HEK293 (cell line): ENCODE measurements around the gene AIFM3.

ENCODE experiments used
- YY1 ChIP-seq: fragments of 450-650 bp; formaldehyde crosslinking; IDR thresholded peaks from 2 replicates; pipeline ENCODE4 v1.5.1; 2018; ENCODE audit warnings: missing biosample characterization, missing genetic modification characterization
- ZNF274 ChIP-seq, 2 experiments: fragments of 200-500 bp in 1 of 2; fragments of 450-650 bp in 1 of 2; sonication (Bioruptor generic) in 1 of 2; formaldehyde crosslinking in 1 of 2; IDR thresholded peaks; 2 replicates each; pipeline versions ENCODE4 v1.5.1 to v1.6.1; 2014 to 2016; ENCODE audit warnings: borderline replicate concordance in 1 of 2, inconsistent platforms in 1 of 2, low read length in 1 of 2, missing biosample characterization in 1 of 2, missing genetic modification characterization in 1 of 2
- ZNF37A ChIP-seq: fragments of 450-650 bp; IDR thresholded peaks from 2 replicates; pipeline ENCODE4 v1.5.1; 2018; ENCODE audit warnings: missing biosample characterization, missing genetic modification characterization
- ZNF561 ChIP-seq: fragments of 450-650 bp; IDR thresholded peaks from 2 replicates; pipeline ENCODE4 v1.5.1; 2018; ENCODE audit warnings: missing biosample characterization, missing genetic modification characterization, borderline replicate concordance
- TF ChIP-seq, protein P1 (sequence below): fragments of 450-650 bp; formaldehyde crosslinking; IDR thresholded peaks from 2 replicates; pipeline ENCODE4 v1.5.1; 2016; ENCODE audit warnings: missing biosample characterization, missing genetic modification characterization
- TF ChIP-seq, protein P2 (sequence below): fragments of 450-650 bp; formaldehyde crosslinking; conservative IDR thresholded peaks from 2 replicates; pipeline ENCODE4 v1.5.1; 2016; ENCODE audit warnings: low read depth, missing biosample characterization, missing genetic modification characterization
- TF ChIP-seq, protein P3 (sequence below): fragments of 450-650 bp; formaldehyde crosslinking; IDR thresholded peaks from 2 replicates; pipeline ENCODE4 v1.5.1; 2016; ENCODE audit warnings: missing biosample characterization, missing genetic modification characterization
- TF ChIP-seq, protein P4 (sequence below): fragments of 450-650 bp; formaldehyde crosslinking; IDR thresholded peaks from 2 replicates; pipeline ENCODE4 v1.5.1; 2016; ENCODE audit warnings: missing biosample characterization, missing genetic modification characterization
- TF ChIP-seq, protein P5 (sequence below): fragments of 450-650 bp; formaldehyde crosslinking; IDR thresholded peaks from 2 replicates; pipeline ENCODE4 v1.5.1; 2016; ENCODE audit warnings: missing biosample characterization, missing genetic modification characterization, borderline replicate concordance
- TF ChIP-seq, protein P6 (sequence below): fragments of 450-650 bp; formaldehyde crosslinking; IDR thresholded peaks from 2 replicates; pipeline ENCODE4 v1.5.1; 2016; ENCODE audit warnings: missing biosample characterization, missing genetic modification characterization
- TF ChIP-seq, protein P7 (sequence below): fragments of 450-650 bp; formaldehyde crosslinking; IDR thresholded peaks from 2 replicates; pipeline ENCODE4 v1.5.1; 2016; ENCODE audit warnings: missing biosample characterization, missing genetic modification characterization
- TF ChIP-seq, protein P8 (sequence below): fragments of 450-650 bp; formaldehyde crosslinking; IDR thresholded peaks from 2 replicates; pipeline ENCODE4 v1.5.1; 2017; ENCODE audit warnings: missing biosample characterization, missing genetic modification characterization

DNA sequence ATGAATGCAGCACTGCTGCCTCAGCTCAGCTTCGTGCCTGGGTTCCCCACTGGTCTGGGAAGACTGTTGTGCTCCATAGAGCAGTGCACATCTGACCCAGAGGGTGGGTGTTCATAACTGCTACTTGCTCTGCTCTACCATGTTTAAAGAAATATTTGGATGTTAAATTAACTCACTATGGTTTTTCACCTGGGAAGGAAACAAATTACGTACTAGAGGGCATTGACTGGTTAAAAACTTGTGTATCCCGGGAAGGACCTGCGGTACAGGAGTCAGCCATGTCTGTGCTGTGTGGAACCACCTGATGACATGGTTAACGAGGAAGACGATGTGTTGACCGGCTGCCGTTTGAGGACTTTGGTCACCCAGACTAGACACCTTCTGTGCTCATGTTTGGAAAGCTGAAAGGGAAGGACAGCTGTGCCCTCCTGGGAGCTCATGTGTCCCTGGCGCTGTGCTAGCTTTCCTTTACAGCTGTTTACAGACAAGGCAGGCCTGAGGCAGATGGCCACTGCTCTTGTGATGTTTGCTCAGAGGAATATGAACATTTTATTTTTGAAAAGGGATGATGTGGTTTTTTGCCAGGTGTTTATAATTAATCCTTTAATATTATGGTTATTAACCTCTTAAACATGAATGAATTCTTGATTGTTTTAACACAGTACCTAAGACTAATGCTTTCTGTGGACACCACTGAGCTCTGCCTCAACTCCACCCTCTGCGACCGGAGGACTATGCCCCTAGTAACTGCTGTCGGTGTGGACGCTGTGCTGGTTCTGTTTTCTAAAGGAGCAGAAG is 14.3 kb upstream of the AIFM3 start:
- TF ChIP-seq, protein P1, sequence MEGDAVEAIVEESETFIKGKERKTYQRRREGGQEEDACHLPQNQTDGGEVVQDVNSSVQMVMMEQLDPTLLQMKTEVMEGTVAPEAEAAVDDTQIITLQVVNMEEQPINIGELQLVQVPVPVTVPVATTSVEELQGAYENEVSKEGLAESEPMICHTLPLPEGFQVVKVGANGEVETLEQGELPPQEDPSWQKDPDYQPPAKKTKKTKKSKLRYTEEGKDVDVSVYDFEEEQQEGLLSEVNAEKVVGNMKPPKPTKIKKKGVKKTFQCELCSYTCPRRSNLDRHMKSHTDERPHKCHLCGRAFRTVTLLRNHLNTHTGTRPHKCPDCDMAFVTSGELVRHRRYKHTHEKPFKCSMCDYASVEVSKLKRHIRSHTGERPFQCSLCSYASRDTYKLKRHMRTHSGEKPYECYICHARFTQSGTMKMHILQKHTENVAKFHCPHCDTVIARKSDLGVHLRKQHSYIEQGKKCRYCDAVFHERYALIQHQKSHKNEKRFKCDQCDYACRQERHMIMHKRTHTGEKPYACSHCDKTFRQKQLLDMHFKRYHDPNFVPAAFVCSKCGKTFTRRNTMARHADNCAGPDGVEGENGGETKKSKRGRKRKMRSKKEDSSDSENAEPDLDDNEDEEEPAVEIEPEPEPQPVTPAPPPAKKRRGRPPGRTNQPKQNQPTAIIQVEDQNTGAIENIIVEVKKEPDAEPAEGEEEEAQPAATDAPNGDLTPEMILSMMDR (tag by site-specific recombination), result no peak
- TF ChIP-seq YY1, result no peak
- TF ChIP-seq, protein P2, sequence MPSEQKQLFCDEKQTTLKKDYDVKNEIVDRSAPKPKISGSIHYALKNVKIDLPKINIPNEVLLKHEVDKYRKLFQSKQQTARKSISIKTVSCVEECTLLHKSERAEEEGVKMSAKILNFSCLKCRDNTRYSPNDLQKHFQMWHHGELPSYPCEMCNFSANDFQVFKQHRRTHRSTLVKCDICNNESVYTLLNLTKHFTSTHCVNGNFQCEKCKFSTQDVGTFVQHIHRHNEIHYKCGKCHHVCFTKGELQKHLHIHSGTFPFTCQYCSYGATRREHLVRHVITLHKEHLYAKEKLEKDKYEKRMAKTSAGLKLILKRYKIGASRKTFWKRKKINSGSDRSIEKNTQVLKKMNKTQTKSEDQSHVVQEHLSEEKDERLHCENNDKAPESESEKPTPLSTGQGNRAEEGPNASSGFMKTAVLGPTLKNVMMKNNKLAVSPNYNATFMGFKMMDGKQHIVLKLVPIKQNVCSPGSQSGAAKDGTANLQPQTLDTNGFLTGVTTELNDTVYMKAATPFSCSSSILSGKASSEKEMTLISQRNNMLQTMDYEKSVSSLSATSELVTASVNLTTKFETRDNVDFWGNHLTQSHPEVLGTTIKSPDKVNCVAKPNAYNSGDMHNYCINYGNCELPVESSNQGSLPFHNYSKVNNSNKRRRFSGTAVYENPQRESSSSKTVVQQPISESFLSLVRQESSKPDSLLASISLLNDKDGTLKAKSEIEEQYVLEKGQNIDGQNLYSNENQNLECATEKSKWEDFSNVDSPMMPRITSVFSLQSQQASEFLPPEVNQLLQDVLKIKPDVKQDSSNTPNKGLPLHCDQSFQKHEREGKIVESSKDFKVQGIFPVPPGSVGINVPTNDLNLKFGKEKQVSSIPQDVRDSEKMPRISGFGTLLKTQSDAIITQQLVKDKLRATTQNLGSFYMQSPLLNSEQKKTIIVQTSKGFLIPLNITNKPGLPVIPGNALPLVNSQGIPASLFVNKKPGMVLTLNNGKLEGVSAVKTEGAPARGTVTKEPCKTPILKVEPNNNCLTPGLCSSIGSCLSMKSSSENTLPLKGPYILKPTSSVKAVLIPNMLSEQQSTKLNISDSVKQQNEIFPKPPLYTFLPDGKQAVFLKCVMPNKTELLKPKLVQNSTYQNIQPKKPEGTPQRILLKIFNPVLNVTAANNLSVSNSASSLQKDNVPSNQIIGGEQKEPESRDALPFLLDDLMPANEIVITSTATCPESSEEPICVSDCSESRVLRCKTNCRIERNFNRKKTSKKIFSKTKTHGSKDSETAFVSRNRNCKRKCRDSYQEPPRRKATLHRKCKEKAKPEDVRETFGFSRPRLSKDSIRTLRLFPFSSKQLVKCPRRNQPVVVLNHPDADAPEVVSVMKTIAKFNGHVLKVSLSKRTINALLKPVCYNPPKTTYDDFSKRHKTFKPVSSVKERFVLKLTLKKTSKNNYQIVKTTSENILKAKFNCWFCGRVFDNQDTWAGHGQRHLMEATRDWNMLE, result no peak
- TF ChIP-seq, protein P3, sequence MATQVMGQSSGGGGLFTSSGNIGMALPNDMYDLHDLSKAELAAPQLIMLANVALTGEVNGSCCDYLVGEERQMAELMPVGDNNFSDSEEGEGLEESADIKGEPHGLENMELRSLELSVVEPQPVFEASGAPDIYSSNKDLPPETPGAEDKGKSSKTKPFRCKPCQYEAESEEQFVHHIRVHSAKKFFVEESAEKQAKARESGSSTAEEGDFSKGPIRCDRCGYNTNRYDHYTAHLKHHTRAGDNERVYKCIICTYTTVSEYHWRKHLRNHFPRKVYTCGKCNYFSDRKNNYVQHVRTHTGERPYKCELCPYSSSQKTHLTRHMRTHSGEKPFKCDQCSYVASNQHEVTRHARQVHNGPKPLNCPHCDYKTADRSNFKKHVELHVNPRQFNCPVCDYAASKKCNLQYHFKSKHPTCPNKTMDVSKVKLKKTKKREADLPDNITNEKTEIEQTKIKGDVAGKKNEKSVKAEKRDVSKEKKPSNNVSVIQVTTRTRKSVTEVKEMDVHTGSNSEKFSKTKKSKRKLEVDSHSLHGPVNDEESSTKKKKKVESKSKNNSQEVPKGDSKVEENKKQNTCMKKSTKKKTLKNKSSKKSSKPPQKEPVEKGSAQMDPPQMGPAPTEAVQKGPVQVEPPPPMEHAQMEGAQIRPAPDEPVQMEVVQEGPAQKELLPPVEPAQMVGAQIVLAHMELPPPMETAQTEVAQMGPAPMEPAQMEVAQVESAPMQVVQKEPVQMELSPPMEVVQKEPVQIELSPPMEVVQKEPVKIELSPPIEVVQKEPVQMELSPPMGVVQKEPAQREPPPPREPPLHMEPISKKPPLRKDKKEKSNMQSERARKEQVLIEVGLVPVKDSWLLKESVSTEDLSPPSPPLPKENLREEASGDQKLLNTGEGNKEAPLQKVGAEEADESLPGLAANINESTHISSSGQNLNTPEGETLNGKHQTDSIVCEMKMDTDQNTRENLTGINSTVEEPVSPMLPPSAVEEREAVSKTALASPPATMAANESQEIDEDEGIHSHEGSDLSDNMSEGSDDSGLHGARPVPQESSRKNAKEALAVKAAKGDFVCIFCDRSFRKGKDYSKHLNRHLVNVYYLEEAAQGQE (tag by site-specific recombination), result no peak
- TF ChIP-seq, protein P4, sequence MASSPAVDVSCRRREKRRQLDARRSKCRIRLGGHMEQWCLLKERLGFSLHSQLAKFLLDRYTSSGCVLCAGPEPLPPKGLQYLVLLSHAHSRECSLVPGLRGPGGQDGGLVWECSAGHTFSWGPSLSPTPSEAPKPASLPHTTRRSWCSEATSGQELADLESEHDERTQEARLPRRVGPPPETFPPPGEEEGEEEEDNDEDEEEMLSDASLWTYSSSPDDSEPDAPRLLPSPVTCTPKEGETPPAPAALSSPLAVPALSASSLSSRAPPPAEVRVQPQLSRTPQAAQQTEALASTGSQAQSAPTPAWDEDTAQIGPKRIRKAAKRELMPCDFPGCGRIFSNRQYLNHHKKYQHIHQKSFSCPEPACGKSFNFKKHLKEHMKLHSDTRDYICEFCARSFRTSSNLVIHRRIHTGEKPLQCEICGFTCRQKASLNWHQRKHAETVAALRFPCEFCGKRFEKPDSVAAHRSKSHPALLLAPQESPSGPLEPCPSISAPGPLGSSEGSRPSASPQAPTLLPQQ (tag by site-specific recombination), result no peak
- TF ChIP-seq, protein P5, sequence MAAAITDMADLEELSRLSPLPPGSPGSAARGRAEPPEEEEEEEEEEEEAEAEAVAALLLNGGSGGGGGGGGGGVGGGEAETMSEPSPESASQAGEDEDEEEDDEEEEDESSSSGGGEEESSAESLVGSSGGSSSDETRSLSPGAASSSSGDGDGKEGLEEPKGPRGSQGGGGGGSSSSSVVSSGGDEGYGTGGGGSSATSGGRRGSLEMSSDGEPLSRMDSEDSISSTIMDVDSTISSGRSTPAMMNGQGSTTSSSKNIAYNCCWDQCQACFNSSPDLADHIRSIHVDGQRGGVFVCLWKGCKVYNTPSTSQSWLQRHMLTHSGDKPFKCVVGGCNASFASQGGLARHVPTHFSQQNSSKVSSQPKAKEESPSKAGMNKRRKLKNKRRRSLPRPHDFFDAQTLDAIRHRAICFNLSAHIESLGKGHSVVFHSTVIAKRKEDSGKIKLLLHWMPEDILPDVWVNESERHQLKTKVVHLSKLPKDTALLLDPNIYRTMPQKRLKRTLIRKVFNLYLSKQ (tag by site-specific recombination), result no peak
- TF ChIP-seq, protein P6, sequence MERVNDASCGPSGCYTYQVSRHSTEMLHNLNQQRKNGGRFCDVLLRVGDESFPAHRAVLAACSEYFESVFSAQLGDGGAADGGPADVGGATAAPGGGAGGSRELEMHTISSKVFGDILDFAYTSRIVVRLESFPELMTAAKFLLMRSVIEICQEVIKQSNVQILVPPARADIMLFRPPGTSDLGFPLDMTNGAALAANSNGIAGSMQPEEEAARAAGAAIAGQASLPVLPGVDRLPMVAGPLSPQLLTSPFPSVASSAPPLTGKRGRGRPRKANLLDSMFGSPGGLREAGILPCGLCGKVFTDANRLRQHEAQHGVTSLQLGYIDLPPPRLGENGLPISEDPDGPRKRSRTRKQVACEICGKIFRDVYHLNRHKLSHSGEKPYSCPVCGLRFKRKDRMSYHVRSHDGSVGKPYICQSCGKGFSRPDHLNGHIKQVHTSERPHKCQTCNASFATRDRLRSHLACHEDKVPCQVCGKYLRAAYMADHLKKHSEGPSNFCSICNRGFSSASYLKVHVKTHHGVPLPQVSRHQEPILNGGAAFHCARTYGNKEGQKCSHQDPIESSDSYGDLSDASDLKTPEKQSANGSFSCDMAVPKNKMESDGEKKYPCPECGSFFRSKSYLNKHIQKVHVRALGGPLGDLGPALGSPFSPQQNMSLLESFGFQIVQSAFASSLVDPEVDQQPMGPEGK (tag by site-specific recombination), result no peak
- no peak for TF ChIP-seq ZNF561 (tag by site-specific recombination)
- no peak for TF ChIP-seq ZNF274 (IDR thresholded peaks at IDR 0.05; ENCODE audit: low read length)
- TF ChIP-seq ZNF274 (tag by site-specific recombination; IDR thresholded peaks at IDR 0.05; ENCODE audit: borderline replicate concordance), result no peak
- TF ChIP-seq, protein P7, sequence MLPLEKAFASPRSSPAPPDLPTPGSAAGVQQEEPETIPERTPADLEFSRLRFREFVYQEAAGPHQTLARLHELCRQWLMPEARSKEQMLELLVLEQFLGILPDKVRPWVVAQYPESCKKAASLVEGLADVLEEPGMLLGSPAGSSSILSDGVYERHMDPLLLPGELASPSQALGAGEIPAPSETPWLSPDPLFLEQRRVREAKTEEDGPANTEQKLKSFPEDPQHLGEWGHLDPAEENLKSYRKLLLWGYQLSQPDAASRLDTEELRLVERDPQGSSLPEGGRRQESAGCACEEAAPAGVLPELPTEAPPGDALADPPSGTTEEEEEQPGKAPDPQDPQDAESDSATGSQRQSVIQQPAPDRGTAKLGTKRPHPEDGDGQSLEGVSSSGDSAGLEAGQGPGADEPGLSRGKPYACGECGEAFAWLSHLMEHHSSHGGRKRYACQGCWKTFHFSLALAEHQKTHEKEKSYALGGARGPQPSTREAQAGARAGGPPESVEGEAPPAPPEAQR (tag by site-specific recombination), result no peak
- TF ChIP-seq, protein P8, sequence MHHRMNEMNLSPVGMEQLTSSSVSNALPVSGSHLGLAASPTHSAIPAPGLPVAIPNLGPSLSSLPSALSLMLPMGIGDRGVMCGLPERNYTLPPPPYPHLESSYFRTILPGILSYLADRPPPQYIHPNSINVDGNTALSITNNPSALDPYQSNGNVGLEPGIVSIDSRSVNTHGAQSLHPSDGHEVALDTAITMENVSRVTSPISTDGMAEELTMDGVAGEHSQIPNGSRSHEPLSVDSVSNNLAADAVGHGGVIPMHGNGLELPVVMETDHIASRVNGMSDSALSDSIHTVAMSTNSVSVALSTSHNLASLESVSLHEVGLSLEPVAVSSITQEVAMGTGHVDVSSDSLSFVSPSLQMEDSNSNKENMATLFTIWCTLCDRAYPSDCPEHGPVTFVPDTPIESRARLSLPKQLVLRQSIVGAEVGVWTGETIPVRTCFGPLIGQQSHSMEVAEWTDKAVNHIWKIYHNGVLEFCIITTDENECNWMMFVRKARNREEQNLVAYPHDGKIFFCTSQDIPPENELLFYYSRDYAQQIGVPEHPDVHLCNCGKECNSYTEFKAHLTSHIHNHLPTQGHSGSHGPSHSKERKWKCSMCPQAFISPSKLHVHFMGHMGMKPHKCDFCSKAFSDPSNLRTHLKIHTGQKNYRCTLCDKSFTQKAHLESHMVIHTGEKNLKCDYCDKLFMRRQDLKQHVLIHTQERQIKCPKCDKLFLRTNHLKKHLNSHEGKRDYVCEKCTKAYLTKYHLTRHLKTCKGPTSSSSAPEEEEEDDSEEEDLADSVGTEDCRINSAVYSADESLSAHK (tag by site-specific recombination), result no peak
- TF ChIP-seq ZNF37A, result no peak
